Ovary (tissue), 3 donors: ENCODE results near the gene SLC5A6.

Experiments used
- POLR2A ChIP-seq: fragments of 450-650 bp; IDR thresholded peaks from one replicate; pipeline ENCODE4 v1.6.1; 2017; ENCODE audit warnings: antibody characterized with exemption, mild to moderate bottlenecking, moderate library complexity
- TF ChIP-seq, protein P1 (sequence below), 3 donors: fragments of 450-650 bp in 2 of 3; fragments of 200-600 bp in 1 of 3; IDR thresholded peaks; one replicate each; pipeline versions ENCODE4 v1.5.1 to v1.8.0; 2016 to 2022; ENCODE audit warnings: antibody characterized with exemption in 3 of 3, mild to moderate bottlenecking in 1 of 3
- donor health status: DM: no; HTN: no; CAD: no.

DNA sequence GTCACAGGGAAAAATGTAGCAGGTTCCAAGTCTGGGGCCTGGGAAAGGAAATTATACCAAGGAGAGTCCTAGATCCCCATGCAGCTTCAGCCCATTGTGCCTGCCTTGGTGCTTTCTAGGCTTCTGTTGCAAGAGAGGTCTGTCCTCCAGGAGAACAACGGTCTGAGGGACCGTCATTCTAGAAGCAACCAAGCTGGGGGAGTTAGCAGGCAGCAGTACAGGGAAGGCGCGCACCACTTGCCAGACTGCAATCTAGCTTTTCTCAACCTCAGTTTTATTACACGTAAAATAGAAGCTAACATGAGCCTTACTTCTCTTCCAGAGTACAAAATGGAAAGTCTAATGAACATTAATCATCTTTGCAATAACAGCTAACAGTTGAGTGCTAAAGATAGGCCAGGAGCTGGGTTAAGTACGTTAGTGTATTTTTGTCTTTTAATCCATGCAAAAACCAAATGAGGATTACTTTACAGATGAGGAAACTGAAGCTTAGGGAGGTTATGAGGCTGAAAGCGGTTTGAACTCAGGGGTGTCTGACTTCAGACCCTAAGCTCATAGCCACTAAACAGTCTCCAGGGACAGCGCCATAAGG, 61.3 kb downstream of the SLC5A6 start:
- TF ChIP-seq, protein P1, sequence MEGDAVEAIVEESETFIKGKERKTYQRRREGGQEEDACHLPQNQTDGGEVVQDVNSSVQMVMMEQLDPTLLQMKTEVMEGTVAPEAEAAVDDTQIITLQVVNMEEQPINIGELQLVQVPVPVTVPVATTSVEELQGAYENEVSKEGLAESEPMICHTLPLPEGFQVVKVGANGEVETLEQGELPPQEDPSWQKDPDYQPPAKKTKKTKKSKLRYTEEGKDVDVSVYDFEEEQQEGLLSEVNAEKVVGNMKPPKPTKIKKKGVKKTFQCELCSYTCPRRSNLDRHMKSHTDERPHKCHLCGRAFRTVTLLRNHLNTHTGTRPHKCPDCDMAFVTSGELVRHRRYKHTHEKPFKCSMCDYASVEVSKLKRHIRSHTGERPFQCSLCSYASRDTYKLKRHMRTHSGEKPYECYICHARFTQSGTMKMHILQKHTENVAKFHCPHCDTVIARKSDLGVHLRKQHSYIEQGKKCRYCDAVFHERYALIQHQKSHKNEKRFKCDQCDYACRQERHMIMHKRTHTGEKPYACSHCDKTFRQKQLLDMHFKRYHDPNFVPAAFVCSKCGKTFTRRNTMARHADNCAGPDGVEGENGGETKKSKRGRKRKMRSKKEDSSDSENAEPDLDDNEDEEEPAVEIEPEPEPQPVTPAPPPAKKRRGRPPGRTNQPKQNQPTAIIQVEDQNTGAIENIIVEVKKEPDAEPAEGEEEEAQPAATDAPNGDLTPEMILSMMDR (IDR thresholded peaks at IDR 0.05) = no peak
- TF ChIP-seq POLR2A = no peak
